Coronary artery (tissue), 2 donors: ENCODE results near the gene UNC50.

Experiments
- DNase-seq: peaks from one replicate; pipeline ENCODE4 v3.0.0-alpha.2; 2017; ENCODE audit warnings: low spot score
- H3K27ac ChIP-seq, 2 donors: fragments of 200-600 bp; sonication (generic); one replicate each; pipeline ENCODE4 v1.5.1; 2016 to 2019
- H3K4me3 ChIP-seq: fragments of 200-600 bp; sonication (generic); 2 replicates; pipeline ENCODE4 v1.5.1; 2016; ENCODE audit warnings: mild to moderate bottlenecking, moderate library complexity
- TF ChIP-seq, protein P1 (sequence below): fragments of 200-600 bp; sonication (generic); IDR thresholded peaks from one replicate; pipeline ENCODE4 v1.5.1; 2019; ENCODE audit warnings: antibody characterized with exemption

The UNC50 gene

DNA sequence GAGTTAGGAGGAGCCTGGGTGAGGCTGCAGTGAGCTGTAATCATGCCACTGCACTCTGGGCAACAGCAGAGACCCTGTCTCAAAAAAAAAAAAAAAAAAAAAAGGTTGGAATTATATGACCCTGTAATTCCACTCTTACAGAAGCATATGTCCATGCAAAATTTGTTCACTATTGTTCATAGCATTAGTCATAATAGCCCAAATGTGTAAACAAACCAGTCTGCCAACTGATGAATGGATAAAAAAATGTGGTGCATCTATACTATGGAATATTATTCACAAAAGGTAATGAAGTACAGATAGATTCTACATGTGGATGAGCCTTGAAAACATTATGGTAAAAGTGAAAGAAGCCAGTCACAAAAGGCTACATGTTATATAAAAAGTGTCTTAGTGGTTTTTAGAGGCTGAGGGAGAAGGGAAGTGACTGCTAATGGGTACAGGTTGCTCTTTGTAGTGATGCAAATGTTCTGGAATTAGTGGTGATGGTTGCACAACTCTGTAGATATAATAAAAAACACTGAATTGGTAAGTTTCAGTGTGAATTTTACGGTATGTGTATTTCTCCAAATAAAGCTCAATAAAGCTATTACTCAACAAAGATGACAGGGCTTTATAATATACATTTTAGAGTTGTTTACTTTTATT, 9.5 kb upstream of the UNC50 start:
- DNase-seq: no peak
- no peak overlapping the region for H3K4me3 ChIP-seq
- H3K27ac ChIP-seq: no peak overlapping the region
- TF ChIP-seq, protein P1, sequence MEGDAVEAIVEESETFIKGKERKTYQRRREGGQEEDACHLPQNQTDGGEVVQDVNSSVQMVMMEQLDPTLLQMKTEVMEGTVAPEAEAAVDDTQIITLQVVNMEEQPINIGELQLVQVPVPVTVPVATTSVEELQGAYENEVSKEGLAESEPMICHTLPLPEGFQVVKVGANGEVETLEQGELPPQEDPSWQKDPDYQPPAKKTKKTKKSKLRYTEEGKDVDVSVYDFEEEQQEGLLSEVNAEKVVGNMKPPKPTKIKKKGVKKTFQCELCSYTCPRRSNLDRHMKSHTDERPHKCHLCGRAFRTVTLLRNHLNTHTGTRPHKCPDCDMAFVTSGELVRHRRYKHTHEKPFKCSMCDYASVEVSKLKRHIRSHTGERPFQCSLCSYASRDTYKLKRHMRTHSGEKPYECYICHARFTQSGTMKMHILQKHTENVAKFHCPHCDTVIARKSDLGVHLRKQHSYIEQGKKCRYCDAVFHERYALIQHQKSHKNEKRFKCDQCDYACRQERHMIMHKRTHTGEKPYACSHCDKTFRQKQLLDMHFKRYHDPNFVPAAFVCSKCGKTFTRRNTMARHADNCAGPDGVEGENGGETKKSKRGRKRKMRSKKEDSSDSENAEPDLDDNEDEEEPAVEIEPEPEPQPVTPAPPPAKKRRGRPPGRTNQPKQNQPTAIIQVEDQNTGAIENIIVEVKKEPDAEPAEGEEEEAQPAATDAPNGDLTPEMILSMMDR: no peak

DNA sequence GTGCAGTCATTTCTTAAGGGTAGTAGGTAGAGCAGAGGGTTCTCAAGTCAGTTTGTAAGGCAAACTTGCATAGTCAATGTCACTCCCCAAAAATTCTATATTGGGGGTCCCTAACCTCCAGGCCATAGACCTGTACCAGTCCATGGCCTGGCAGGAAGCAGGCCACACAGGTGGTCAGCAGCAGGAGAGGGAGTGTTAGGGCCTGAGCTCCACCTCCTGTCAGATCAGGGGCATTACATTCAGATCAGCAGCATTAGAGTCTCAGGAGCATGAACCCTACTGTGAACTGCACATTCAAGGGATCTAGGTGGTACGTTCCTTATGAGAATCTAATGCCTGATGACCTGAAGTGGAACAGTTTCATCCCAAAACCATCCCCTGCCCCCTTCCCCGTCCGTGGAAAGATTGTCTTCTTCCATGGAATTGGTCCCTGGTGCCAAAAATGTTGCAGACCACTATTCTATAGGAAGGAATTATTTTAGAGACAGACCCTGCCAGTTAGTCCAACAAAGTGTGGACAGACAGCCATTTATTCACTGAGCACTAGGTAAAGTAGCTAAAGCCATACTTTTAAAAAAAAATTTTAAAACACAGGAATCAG, 6.8 kb upstream of the UNC50 start:
- H3K27ac ChIP-seq: no peak overlapping the region
- H3K4me3 ChIP-seq: no peak overlapping the region
- TF ChIP-seq, protein P1: peak; percentile 13
- DNase-seq: no peak

DNA sequence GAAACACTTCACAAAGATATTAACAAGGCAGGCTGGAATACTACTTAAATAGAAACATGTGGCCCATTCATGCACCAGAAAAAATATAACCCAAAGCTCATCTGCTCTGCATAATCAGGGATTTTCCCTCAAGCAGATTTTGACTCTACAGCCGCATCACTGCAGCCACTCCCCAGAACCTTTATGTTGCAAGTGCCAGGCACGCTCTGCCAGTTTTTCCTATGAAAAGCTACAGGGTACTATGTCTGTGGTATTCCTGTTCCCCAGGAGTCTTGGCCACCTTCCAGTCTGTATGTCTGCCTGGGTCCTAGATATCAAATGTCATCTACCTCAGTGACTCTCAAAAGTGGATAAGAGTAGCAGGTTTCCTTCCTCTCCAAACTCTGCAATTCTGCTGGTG, 3.8 kb upstream of the UNC50 start:
- DNase-seq: no peak
- no peak overlapping the region for H3K4me3 ChIP-seq
- TF ChIP-seq, protein P1: no peak
- H3K27ac ChIP-seq: no peak overlapping the region

DNA sequence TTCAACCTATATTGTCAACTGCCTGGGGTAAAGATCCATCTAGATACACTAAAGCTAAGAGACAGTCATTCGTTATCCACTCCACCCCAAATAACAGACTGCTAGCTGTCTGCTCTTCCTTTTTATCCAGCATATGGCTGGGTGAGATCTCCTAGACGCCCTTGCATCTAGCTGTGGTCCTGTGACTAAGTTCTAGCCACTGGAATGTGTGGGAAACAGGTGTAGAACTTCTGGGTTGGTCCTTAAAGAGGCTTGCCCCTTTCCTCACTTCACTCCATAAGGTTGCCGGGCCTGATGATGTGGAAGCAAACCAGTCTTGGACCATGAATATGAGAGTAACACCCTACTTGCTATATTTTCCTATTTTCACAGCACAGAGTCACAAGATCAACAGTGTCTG, 3.3 kb upstream of the UNC50 start:
- TF ChIP-seq, protein P1: no peak
- H3K4me3 ChIP-seq: no peak overlapping the region
- no peak for DNase-seq
- H3K27ac ChIP-seq: no peak overlapping the region

DNA sequence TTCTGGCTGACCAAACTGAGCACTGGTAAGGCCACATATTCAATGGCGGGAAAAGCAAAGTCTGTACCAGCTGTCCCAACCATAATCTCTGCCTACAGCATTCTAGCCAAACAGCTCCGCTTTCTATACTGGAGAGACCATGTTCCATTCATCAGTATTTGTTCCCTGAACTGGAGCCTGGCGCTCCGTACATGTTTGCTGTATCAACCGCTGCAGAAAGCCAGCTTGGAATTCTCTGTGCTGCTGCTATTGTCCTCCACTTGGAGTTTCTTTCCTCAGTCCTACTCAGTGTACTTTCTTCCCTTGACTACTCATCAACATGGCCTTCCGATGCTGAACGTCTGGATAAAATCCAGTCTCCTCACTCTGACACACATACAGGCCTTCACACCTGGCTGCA, 2.0 kb upstream of the UNC50 start:
- Histone ChIP-seq H3K4me3 (no peak overlapping the region), H3K27ac (no peak overlapping the region)
- TF ChIP-seq, protein P1: no peak
- DNase-seq: no peak

DNA sequence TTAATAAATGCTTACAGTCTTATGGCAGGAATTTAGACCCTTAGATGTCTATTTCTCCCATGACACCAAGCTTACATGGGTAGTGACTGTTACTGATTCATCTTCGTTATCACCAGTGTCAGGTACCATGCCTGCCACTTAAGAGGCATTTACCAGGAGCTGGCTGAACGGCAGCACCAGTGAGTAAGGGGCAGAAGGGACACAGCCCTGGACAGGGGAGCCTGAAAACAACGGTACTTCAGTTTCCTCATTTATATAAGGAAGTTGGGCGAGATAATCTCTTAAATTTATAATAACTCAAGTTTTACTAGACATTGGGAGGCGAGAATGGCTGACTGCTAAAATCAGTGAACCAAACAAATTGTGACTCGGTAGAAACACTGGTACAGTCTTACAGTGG, 1.3 kb upstream of the UNC50 start:
- TF ChIP-seq, protein P1: no peak
- H3K4me3 ChIP-seq: peak overlapping the region; percentile 99

DNA sequence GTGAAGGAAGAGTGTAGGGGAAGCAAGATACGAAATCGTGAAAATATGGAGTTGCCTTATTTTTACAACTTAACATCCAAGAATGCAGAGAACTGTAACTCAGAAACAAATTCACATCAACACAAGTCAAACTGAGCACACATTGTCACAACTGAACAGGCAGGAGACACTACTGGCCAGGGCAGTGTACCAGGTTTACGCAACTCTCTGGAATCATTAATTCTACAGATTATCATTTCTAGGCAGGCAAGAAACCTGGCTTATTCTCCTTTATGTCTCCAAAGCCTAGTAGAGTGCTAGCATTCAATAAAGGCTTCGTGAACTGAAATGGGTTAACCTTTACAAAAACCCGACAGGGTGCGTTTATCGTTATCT, 661 bp upstream of the UNC50 start:
- TF ChIP-seq, protein P1: no peak
- Histone ChIP-seq H3K27ac (peak overlapping the region; percentile 94 to 97), H3K4me3 (peak overlapping the region; percentile 99)
- DNase-seq: no peak

More for the DNA sequence above, 1.3 kb upstream of the UNC50 start:
- H3K27ac ChIP-seq: peak overlapping the region in 1 of 2 donors; percentile 97
- DNase-seq: no peak
